ENCODE results near the gene GPD1.

GPD1 gene

DNA sequence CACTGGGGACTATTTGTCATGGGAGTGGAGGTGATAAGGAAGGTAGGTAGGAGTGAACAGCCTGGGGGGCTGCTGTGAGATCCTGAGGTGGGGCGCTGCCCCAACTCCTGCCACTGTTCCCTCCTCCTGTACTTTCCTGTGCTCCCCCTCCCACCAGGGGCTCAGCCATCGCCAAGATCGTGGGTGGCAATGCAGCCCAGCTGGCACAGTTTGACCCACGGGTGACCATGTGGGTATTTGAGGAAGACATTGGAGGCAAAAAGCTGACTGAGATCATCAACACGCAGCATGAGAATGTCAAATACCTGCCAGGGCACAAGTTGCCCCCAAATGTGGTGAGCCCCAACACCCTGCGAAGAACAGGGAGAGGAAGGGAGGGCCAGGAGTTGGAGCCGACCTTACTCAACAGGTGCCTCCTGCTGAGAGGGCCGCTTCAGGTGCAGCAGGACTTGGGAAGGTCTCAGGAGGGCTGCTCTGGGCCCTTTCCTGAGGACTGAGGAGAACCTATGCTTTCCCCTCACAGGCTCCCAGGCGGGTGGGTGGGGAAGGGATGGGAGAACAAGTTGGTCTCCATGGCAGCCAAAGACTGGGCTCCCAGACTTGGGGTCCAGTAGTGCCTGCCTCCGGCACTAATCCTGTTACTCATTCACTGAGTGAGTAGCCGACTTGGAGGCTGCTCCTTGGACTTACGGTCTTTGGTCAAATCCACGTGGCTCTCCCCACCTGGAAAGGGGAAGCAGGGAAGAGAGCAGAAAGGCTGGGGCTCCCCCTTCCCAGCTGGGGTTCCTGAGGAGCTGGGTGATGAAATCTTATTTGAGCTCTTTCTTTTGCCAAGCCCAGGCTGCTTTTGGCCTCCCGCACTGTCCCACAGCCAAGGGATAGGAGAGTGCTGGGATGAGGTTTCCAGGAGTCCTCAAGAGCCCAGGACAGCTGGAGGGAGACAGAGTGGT is 884 bp downstream of the GPD1 start:
- no peak overlapping the region for H3K4me3 ChIP-seq (ENCODE audit: low read depth, low read length)

DNA sequence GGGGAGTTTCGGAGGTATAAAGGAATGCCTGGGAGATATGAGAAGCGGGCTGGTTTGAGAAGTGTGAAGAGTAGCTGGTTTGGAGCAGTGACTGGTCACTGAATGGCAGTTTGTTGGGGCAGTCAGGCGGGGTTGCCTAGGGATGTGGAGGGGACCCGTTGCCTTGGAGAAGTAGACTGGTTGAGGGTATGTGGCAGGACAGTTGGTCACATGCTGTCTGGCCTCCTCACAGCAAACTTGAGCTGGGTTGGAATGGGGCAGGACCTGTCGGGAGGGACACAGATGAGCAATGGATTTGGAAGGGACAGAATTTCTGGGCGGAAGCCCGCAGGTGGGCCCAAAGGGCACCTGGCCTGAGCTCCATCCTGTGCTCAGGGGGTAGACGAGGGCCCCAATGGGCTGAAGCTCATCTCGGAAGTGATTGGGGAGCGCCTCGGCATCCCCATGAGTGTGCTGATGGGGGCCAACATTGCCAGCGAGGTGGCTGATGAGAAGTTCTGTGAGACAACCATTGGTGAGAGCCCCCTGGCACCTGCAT is 2.2 kb downstream of the GPD1 start:
- DNase-seq (ENCODE audit: low read depth) = no peak
- TF ChIP-seq, protein P1, sequence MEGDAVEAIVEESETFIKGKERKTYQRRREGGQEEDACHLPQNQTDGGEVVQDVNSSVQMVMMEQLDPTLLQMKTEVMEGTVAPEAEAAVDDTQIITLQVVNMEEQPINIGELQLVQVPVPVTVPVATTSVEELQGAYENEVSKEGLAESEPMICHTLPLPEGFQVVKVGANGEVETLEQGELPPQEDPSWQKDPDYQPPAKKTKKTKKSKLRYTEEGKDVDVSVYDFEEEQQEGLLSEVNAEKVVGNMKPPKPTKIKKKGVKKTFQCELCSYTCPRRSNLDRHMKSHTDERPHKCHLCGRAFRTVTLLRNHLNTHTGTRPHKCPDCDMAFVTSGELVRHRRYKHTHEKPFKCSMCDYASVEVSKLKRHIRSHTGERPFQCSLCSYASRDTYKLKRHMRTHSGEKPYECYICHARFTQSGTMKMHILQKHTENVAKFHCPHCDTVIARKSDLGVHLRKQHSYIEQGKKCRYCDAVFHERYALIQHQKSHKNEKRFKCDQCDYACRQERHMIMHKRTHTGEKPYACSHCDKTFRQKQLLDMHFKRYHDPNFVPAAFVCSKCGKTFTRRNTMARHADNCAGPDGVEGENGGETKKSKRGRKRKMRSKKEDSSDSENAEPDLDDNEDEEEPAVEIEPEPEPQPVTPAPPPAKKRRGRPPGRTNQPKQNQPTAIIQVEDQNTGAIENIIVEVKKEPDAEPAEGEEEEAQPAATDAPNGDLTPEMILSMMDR (IDR thresholded peaks at IDR 0.05; ENCODE audit: low read depth, low read length, missing control alignments) = no peak

More for the DNA sequence above, 884 bp downstream of the GPD1 start:
- TF ChIP-seq, protein P1 (IDR thresholded peaks at IDR 0.05; ENCODE audit: low read depth, low read length, missing control alignments) = no peak
- no peak for DNase-seq (ENCODE audit: low read depth)

DNA sequence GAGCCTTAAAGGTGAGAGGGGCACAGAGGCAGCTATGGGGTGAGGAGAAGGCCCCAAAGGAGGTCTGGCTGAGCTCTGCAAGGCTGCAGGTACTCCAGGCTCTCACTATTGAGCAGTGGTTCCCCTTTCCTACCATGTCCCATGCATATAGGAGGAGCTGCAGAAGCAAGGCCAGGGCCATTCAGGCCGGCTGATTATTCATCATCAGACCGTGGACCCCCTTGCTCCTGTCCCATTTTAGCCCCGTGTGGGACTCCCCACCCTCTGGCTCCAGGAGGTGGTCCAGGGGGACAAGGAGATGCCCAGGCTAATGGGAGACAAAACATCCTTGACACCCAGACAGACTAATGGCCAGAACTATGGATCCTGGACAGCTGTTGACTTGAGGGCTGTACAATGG is 3.1 kb downstream of the GPD1 start:
- no peak for DNase-seq (ENCODE audit: low read depth)
- no peak overlapping the region for H3K4me3 ChIP-seq (ENCODE audit: low read depth, low read length)
- TF ChIP-seq, protein P1 (IDR thresholded peaks at IDR 0.05; ENCODE audit: low read depth, low read length, missing control alignments) = no peak

More for the DNA sequence above, 2.2 kb downstream of the GPD1 start:
- no peak overlapping the region for H3K4me3 ChIP-seq (ENCODE audit: low read depth, low read length)

DNA sequence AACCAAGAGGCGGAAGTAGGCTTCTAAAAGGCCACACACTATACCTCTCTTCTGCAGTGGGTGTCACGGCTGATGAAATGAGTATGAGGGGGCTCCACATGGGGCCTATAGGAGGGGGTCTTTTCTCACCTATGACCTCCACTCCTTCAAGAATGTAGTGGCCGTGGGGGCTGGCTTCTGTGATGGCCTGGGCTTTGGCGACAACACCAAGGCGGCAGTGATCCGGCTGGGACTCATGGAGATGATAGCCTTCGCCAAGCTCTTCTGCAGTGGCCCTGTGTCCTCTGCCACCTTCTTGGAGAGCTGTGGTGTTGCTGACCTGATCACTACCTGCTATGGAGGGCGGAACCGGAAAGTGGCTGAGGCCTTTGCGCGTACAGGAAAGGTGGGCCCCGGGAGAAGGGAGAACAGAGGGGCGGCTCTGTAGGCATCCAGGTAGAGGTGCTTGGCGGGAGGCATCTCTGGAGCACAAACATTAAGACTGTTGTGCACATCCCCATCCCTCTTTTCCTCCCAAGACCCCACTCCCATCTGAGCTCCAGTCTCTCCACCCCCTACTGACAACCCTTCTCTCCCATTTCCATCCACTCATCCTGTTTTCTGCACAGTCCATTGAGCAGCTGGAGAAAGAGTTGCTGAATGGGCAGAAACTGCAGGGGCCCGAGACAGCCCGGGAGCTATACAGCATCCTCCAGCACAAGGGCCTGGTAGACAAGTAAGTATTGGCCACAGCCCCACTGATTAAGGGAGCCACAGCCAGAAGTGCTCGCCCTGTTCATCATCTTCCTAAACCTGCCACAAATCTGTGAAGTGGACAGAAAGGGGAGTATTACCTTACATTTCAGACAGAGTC is 3.8 kb downstream of the GPD1 start:
- H3K4me3 ChIP-seq (ENCODE audit: low read depth, low read length) = no peak overlapping the region
- TF ChIP-seq, protein P1 (IDR thresholded peaks at IDR 0.05; ENCODE audit: low read depth, low read length, missing control alignments) = no peak
- DNase-seq (ENCODE audit: low read depth) = no peak

DNA sequence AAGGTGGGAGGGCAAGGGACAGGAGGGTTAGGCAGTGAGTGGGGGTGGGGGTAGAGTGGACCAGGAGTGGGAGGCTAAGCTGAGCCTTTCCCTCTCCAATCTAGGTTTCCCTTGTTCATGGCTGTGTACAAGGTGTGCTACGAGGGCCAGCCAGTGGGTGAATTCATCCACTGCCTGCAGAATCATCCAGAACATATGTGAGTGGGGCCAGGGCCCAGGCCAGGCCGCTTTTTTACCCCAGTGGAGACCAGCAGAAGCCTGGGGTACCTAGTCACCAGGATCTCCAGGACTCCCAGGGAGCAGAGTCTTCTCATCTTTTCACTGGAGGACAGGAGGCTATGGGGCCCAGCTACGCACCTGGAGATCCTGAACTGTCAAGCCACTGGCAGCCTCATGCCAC is 5.5 kb downstream of the GPD1 start:
- TF ChIP-seq, protein P1 (IDR thresholded peaks at IDR 0.05; ENCODE audit: low read depth, low read length, missing control alignments) = no peak
- no peak overlapping the region for H3K4me3 ChIP-seq (ENCODE audit: low read depth, low read length)
- no peak for DNase-seq (ENCODE audit: low read depth)

DNA sequence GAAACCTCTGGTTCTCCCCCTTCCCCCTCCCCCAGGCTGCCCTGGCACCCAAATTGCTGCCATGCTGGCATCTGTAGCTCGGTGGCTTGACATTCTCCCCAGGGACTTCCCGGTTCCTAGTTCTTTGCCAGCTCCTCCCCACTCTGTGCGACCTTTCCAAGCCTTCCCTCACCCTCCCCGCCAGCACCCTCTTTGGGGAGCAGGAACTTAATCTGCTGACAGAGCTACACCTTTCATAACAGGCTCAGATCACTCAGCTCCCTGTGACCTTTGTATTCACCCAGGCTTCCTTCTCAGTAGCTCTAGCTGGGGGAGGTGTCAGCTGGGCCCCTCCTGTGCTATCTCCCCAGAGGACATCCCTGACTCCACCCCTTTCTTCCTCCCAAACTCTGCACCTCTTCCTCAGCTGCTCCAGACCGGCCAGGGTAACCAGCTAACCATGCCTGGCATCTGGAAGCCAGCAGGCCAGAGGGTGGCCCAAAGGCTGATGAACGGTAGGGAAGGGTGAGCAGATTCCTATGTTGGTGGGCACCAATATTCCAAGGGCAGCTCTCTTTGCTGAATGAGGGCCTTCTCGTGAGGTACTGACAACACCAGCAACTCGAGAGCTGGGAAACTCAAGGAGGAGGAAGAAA is 6.4 kb downstream of the GPD1 start:
- H3K4me3 ChIP-seq (ENCODE audit: low read depth, low read length) = peak overlapping the region; percentile 37
- DNase-seq (ENCODE audit: low read depth) = no peak
- TF ChIP-seq, protein P1 (IDR thresholded peaks at IDR 0.05; ENCODE audit: low read depth, low read length, missing control alignments) = peak; percentile 2

Measured in GM12864 (cell line).